ENCODE data around the gene SPG11. TPM values are rescaled to one million over a fixed set of nuclear protein-coding genes. Genes with fewer than 3 reads are reported as not detected.

Gene SPG11
- total RNA-seq, 1 experiment from 2014 or later = 38.3 TPM

- Histone ChIP-seq H3K79me2 (ENCODE audit: insufficient read depth, low read length) (no peaks in the 10 kb centered on the region), H3K4me2 (ENCODE audit: insufficient read depth, insufficient read length, low read length) (no peak overlapping the region), H2BK5ac (ENCODE audit: insufficient read length, low read length) (no peak overlapping the region), H3K56ac (ENCODE audit: insufficient read length, low read depth, low read length) (no peak overlapping the region), H2BK12ac (ENCODE audit: insufficient read length, low read depth, low read length) (no peak overlapping the region), H3K4ac (ENCODE audit: low read depth, low read length) (no peak overlapping the region), H4K91ac (ENCODE audit: insufficient read length, low read depth, low read length) (no peak overlapping the region), H2BK120ac (ENCODE audit: low read depth, low read length, poor library complexity, severe bottlenecking) (no peak overlapping the region), H2BK20ac (ENCODE audit: low read depth, low read length, poor library complexity, severe bottlenecking) (no peak overlapping the region), H3K4me1 (ENCODE audit: insufficient read depth, low read length) (no peaks in the 10 kb centered on the region), H4K20me1 (ENCODE audit: control insufficient read depth, insufficient read depth, insufficient read length) (no peaks in the 10 kb centered on the region), H4K5ac (ENCODE audit: insufficient read length, low read depth, low read length) (no peak overlapping the region), H3T11ph (ENCODE audit: low read length) (no peak overlapping the region), H3K9me3 (ENCODE audit: control insufficient read depth, low read depth, low read length) (no peaks in the 10 kb centered on the region), H2BK15ac (ENCODE audit: low read depth, low read length) (no peak overlapping the region), H2AFZ (ENCODE audit: low read length) (no peak overlapping the region), H3K14ac (ENCODE audit: insufficient read depth, low read length) (no peak overlapping the region), H3K18ac (ENCODE audit: insufficient read length, low read depth, low read length) (no peak overlapping the region), H3K79me1 (ENCODE audit: insufficient read depth, low read depth, low read length, poor library complexity, severe bottlenecking) (no peaks in the 10 kb centered on the region), H3K9ac (ENCODE audit: extremely low read depth, insufficient read length, low read length) (no peak overlapping the region), H4K8ac (replicated peaks; ENCODE audit: insufficient read length, low read depth, low read length) (no peak overlapping the region), H2AK5ac (ENCODE audit: insufficient read length, low read length) (no peak overlapping the region), H3K23ac (ENCODE audit: insufficient read length, low read depth, low read length) (no peak overlapping the region), H3K27me3 (ENCODE audit: insufficient read depth, low read length) (no peaks in the 10 kb centered on the region), H3K23me2 (ENCODE audit: insufficient read length, low read depth, low read length, poor library complexity, severe bottlenecking) (no peaks in the 10 kb centered on the region), H3K27ac (ENCODE audit: insufficient read length, low read depth, low read length) (no peak overlapping the region)
- Mint-ChIP-seq H3K27me3 (ENCODE audit: low read depth) (no peaks in the 10 kb centered on the region), H3K27ac (no peak overlapping the region), H3K4me3 (no peak overlapping the region), H3K36me3 (ENCODE audit: insufficient read depth in 1 of 3, low read depth in 3 of 3) (peaks cover 4 to 47% (median 30%) of the 10 kb centered on the region in 3 experiments; a peak in 5 of 7 replicates), H3K4me1 (peaks cover 0 to 3% of the 10 kb centered on the region in 2 experiments; a peak in 1 of 4 replicates), H3K9me3 (no peaks in the 10 kb centered on the region)
- no peak for TF ChIP-seq CTCF (conservative IDR thresholded peaks at IDR 0.05)
- DNase-seq = no peak
- WGBS (ENCODE audit: extremely low coverage, insufficient read length, low lambda C conversion rate) = no CpG with 5 or more reads among the region's 1 CpG
These were observed 138.4 kb downstream of the SPG11 start for GRCh38 chr15:44525018-44525417.
